ENCODE data around the gene LRP11. TPM values are rescaled to one million over a fixed set of nuclear protein-coding genes. Genes with fewer than 3 reads are reported as not detected.

The LRP11 gene
- total RNA-seq, 1 donor = 0.21 TPM

DNA sequence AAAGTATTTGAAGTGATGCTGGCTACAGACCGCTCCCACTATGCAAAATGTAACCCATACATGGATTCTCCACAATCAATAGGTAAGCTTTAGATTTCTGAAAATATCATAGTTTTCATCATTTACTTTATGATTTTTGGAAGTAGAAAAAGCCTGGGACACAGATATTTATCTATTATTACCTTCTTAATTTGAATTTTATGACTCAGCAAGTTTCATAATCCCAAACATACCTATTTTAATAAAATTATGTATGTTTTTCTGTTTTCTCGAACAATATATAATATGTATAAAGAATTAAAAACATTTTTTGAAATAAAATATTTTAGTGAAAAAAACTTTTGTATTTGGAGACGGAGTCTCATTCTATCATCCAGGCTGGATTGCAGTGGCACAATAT, 93.0 kb downstream of the LRP11 start:
- Histone ChIP-seq H3K9me3 (ENCODE audit: low read depth, low read length) (no peaks in the 10 kb centered on the region), H3K4me3 (ENCODE audit: low read length) (no peak overlapping the region)

DNA sequence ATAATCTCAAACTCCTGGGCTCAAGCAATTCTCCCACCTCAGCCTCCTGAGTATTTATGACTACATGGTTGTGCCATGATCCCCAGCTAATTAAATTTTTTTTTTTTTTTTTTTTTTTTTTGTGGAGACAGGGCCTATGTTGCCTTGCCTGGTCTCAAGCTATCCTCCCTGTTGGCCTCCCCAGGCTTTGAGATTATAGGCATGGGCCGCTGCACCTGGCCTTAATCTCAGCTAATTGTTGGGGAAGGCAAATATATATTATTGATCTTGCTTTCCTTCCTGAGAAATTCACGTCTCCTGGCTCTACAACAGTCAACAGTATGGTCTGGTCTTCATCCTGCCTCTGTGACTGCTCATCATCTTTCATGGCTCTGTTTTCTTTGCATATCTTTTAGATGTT, 94.5 kb downstream of the LRP11 start:
- H3K27me3 ChIP-seq (ENCODE audit: insufficient read depth, low read length) = no peaks in the 10 kb centered on the region
- no peaks in the 10 kb centered on the region for H3K9me3 ChIP-seq (ENCODE audit: low read depth, low read length)
- H3K4me3 ChIP-seq (ENCODE audit: low read length) = no peak overlapping the region
- H3K4me1 ChIP-seq (ENCODE audit: insufficient read depth, low read length) = peaks cover 10% of the 10 kb centered on the region

More for the DNA sequence above, 93.0 kb downstream of the LRP11 start:
- Histone ChIP-seq H3K27me3 (ENCODE audit: insufficient read depth, low read length) (no peaks in the 10 kb centered on the region), H3K4me1 (ENCODE audit: insufficient read depth, low read length) (peaks cover 10% of the 10 kb centered on the region)

Other genes starting within 250 kb of the LRP11 start
- 22.0 TPM for gene KATNA1, start 215.6 kb downstream of the LRP11 start, total RNA-seq
- 32.2 TPM for gene LATS1, start 146.3 kb downstream of the LRP11 start, total RNA-seq
- gene NUP43, start 117.8 kb downstream of the LRP11 start, total RNA-seq = 12.6 TPM
- gene PCMT1, start 114.6 kb downstream of the LRP11 start, total RNA-seq = 34.6 TPM
- not detected for gene RAET1E, start 33.8 kb upstream of the LRP11 start, total RNA-seq
- gene RAET1G, start 58.8 kb upstream of the LRP11 start, total RNA-seq = not detected
- 0.94 TPM for gene ULBP2, start 77.7 kb upstream of the LRP11 start, total RNA-seq
- gene ULBP1, start 99.6 kb upstream of the LRP11 start, total RNA-seq = 0.10 TPM
- 0.10 TPM for gene RAET1L, start 161.2 kb upstream of the LRP11 start, total RNA-seq
- gene ULBP3, start 204.8 kb upstream of the LRP11 start, total RNA-seq = 0.84 TPM